Fibroblast of peridontal ligament (primary cell): ENCODE data around the gene COX19.

Source experiments
- DNase-seq: peaks from one replicate; pipeline ENCODE4 v3.0.0-alpha.2; 2010; ENCODE audit errors: extremely low read depth

COX19 gene

GRCh38 chr7:991729-992656 lies 16.6 kb upstream of the COX19 start:
- no peak for DNase-seq

DNA sequence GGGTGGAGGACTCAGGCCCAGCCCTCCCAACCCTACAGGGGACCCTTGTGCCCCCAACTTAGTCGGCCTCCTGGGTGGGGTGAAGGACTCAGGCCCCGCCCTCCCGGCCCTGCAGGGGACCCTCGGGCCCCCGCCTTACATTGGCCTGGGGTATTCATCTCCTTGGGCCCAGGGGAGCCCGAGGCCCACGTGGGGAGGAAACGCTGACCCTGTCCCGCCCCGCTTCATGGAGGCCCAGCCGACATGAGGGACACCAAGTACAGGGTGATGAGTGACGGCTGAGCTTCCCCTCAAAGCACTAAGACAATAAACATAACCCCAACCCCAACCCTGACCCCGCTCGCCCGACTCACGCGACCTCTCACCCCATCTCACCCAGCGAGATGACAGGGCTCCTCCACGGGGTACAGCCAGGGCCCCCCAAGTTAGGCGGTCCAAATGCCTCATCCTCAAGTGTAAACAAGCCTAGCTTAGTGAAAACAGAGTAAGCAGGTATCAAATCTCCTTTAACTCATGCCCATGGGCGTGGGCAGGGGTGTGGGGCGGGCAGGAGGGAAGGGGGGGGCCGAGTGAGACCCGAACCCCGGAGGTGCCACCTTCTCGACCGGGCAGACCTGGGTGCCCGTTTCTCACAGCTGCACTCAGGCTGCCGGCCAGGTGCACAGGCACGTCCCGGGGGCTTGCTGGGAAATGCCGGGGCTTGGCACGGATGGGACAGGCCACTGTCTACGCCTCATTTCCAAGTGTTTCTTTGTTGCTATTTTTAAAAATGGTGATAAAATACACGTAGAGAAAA lies 15.8 kb upstream of the COX19 start:
- no peak for DNase-seq

DNA sequence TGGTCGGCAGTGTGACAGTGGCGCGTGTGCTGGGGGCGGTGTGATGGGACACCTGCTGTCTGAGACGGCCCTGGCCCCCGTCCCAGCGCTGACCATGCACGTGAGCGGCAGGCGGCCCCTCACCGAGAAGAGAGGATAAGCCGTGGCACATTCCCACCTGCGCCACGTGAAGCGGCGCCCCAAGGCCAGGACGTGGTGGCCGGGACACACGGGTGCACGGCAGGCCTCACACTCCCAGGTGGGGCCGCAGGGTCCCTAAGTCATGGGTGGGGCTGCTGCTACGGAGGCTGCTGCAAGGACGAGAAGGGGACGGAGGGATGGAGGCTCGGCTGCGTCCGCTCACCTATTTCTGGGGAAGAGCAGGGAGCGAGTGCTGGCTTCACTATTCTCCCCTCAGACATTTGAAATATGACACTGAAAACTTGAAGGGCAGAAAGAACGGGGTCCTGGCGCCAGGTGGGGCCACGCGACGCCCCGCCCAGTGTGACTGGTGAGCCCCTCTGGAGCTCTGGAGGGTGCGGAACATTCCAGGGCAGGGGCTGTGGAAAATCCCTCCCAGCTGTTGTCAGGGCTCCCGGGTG lies 15.1 kb upstream of the COX19 start:
- DNase-seq: no peak

- DNase-seq: no peak
These were observed 13.7 kb upstream of the COX19 start for GRCh38 chr7:988963-989529.

GRCh38 chr7:988426-988911 lies 13.1 kb upstream of the COX19 start:
- peak; percentile 8 for DNase-seq

DNA sequence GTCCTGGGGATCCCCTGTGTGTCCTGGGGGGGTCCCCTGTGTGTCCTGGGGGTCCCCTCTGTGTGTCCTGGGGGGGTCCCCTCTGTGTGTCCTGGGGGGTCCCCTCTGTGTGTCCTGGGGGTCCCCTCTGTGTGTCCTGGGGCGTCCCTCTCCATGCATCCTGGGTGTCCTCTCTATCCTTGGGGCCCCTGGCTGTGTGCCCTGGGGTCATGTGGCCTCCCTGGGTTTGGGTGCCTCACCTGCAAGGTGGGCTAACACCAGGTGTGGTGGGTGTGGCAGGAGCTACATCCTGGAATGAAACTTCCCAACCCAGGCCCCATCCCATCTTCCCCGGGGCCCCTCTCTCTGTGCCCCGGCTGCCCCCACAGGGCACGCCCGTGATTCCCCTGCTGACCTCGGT lies 12.6 kb upstream of the COX19 start:
- DNase-seq: no peak

GRCh38 chr7:986766-987751 lies 11.7 kb upstream of the COX19 start:
- no peak for DNase-seq

DNA sequence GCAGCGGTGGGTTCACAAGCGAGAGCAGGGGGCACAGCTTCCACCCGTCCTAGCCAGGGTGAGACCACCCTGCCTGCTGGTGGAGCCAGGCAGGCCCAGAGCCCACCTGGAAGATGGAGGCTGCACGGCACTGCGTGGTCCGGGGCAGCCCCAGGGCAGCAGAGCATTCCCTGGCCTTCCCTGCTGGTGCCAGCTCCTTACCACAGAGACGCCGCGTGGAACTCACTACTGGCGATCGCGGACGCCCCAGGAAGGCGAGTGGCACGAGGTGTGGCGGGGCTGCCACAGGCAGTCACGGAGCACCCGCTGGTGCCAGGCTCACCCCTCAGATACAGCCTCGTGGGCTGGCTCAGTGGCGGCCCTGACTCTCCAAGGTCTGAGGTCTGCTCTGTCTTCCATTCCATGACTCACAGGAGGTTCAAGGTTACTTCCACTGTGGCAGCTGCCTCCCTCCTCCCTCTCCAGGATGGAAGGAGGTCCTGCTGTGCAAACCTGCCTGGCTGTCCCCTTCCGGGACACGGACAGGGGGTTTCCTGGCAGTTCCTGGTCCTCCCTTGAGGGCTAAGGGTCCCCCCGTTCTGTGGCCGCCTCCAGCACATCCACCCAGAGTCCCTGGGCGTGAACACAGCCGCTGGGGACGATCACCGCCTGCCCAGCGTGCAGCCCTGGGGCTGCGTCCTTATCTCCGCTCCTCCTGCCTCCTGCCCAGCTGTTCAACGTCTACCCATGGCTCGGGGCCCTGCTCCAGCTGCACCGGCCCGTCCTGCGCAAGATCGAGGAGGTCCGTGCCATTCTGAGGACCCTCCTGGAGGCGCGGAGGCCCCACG lies 10.8 kb upstream of the COX19 start:
- peak; percentile 15 for DNase-seq

DNA sequence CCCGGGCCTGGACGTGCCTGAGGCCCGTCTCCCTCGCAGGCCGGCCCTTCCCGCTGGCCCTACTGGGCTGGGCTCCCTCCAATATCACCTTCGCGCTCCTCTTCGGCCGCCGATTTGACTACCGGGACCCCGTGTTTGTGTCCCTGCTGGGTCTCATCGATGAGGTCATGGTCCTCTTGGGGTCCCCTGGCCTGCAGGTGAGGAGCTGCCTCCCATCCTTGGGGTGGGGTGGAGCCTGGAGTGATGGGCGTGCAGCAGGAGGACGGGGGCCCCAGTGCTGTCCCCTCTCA lies 9.7 kb upstream of the COX19 start:
- no peak for DNase-seq

DNA sequence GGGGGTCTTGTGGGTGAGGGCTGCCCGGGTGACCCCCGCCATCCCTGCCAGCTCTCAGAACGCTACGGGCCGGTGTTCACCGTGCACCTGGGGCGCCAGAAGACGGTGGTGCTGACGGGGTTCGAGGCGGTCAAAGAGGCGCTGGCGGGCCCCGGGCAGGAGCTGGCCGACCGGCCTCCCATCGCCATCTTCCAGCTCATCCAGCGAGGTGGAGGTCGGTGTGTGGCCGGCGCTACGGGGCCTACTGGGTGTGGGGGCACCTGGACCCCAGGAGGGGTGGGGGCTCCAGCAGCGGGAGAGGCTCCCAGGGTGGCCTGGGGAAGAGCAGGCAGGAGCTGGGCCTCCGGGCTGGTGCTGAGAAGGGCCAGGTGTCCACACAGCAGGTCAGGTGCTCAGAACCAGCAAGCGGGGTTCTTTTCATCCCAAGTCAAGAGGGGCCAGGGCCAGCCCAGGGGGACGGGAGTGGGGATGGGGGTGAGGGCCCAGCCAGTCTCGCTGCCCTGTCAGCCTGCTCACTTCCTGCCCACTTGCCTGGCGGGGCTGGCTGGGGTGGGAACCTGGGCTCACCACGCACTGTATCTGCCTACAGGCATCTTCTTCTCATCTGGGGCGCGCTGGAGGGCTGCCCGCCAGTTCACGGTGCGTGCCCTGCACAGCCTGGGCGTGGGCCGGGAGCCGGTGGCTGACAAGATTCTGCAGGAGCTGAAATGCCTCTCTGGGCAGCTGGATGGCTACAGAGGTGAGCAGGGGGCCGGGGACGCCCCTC lies 9.2 kb upstream of the COX19 start:
- DNase-seq: no peak

GRCh38 chr7:983616-984071 lies 8.3 kb upstream of the COX19 start:
- no peak for DNase-seq

GRCh38 chr7:983004-983615 lies 7.8 kb upstream of the COX19 start, which contains the start of gene CYP2W1:
CYP2W1 (plus strand) TSS chr7:983181; CDS start chr7:983212, 31 bp downstream.
- DNase-seq: no peak

DNA sequence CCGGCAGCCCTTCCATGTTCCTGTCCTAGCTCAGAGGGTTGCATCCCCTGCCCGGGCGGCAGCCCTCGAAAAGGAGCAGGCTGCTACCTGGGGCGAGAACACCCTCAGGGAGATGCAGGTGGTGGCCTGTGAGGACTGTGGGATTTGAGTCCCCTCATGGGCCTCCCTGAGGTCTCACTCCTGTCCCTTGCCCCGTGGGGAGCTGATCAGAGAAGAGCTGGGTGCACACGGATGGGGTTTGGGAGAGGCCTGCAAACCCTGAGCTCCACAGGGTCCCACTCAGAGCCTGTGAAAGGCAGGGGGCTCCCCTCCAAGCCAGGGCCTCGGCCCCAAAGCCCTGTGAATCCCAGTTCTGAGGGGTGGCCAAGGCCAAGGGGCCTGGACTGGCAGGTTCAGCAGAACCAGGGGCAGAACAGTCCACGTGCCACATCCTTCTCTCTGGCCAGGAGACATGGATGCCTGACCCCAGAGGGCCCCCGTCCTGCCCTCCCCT lies 7.2 kb upstream of the COX19 start:
- DNase-seq: no peak

DNA sequence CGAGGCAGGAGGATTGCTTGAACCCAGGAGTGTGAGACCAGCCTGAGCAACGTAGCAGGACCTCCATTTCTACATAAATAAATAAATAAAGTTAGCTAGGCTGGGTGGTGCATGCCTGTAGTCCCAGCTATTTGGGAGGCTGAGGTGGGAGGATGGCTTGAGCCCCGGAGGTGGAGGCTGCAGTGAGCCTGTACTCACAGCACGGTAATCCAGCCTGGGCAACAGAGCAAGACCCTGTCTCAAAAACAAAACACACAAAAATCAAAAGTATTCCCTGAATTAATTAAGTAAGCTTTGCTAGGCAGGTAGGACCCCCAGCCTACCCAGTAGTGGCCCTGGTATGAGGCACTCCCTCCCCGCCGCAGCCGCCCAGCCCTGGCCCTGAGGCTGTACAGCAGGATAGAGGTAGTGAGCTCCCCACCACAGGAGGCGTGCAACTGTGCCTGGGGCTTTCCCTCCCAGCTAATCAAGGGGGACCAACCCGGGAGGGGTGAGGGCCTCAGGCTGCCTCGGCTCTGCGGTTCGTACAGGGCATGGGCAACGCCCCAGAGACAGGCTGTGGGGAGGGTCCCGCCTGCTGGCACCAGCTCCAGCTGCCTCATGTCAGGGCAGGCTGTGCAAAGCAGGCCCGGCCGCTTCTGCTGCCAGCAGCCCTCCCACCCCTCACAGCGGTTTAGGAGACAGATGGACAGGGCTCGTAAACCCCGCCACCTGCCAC lies 6.6 kb upstream of the COX19 start:
- DNase-seq: no peak

GRCh38 chr7:979886-980571 lies 4.7 kb upstream of the COX19 start:
- DNase-seq: no peak

DNA sequence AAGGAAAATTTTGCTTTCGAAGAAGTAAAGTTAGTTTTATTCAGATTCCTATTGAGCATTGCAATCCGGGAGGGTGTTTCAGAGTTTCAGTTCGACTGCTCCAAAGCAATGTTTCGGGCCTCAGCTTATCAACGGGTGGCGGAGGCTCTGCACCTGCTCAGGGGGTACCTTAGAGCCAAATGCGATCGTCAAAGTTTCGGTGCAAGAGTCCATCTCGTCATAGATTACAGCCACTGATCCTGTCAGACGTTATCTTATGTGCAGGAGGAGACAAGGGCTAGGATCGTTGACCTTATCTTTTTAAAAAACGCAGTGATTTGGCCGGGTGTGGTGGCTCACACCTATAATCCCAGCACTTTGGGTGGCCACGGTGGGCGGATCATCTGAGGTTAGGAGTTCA lies 3.8 kb upstream of the COX19 start:
- no peak for DNase-seq

DNA sequence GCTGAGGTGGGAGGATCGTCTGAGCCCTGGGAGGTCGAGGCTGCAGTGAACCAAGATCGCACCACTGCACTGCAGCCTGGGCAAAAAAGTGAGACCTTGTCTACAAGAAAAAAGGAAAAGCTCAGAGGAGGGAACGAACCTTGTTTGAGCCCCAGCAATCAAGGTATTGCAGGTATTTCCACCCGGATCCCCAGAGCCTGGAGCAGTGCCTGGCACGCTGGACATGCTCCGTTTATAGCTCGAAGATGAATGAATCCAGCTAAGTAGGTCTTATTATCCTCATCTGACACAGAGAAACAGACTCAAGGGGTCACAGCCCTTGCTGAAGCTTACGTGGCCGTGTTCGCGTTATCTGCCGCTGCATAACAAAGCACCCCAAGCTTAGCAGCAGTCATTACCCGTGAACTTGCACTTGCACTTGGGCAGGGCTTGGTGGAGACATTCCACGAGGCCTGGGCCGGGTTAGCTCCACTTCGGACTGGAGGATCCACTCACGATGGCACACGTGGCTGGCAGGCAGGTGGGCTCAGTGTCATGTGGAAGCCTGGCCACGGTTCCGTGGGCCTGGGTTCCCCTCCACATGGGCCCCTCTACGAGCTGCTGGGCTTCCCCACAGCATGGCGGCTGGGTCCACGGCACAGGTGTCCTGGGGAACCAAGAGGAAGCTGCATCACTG lies 3.2 kb upstream of the COX19 start:
- DNase-seq: no peak
